ENCODE results near the gene DNAJC8. TPM values are rescaled to one million over a fixed set of nuclear protein-coding genes. Genes with fewer than 3 reads are reported as not detected.

The DNAJC8 gene
- total and polyA plus RNA-seq, 4 experiments from 2014 or later: 71.5 to 199 (median 113) TPM

- peak overlapping the region in 1 of 7 donors; percentile 50 for H3K27ac Mint-ChIP-seq
- Histone ChIP-seq H3K27me3 (ENCODE audit: insufficient read depth, low read length) (no peaks in the 10 kb centered on the region), H3K4me1 (ENCODE audit: insufficient read depth, low read length) (no peaks in the 10 kb centered on the region), H3K9me3 (ENCODE audit: control insufficient read depth in 1 of 2, low read length in 2 of 2) (no peaks in the 10 kb centered on the region), H3K27ac (ENCODE audit: low read depth, low read length) (no peak overlapping the region), H3K4me3 (ENCODE audit: low read length in 2 of 2) (no peak overlapping the region), H3K36me3 (ENCODE audit: insufficient read depth, low read length) (peaks cover 23% of the 10 kb centered on the region)
- ChIA-PET CTCF (ENCODE audit: partially characterized antibody) (interaction anchor here (1.7 to 1.9 kb wide), 2 partner anchors 22 to 25 kb away, joined by 5 read pairs; no protein-coding TSS in a partner anchor), POLR2A (ENCODE audit: partially characterized antibody) (interaction anchor here (0.6 to 1.0 kb wide), 2 partner anchors 14 to 1660 kb away, joined by 3 read pairs; partner anchors contain the start of gene SESN2)
- H3K9me3 Mint-ChIP-seq: no peaks in the 10 kb centered on the region
- intact Hi-C loops (cut with micrococcal nuclease): no loop called here
- H3K4me3 Mint-ChIP-seq: no peak overlapping the region
- H3K4me1 Mint-ChIP-seq: peaks cover 0 to 3% (median under 1%) of the 10 kb centered on the region in 4 donors
- no peak for DNase-seq
- H3K27me3 Mint-ChIP-seq: no peaks in the 10 kb centered on the region
- peaks cover 24 to 39% of the 10 kb centered on the region in 2 donors for H3K36me3 Mint-ChIP-seq
Measured at GRCh38 chr1:28273216-28273860, 40.5 kb upstream of the DNAJC8 start.

GRCh38 chr1:28272215-28272852 lies 39.5 kb upstream of the DNAJC8 start:
- no peak overlapping the region for H3K4me3 Mint-ChIP-seq
- Histone ChIP-seq H3K4me1 (ENCODE audit: insufficient read depth, low read length) (no peaks in the 10 kb centered on the region), H3K27me3 (ENCODE audit: insufficient read depth, low read length) (no peaks in the 10 kb centered on the region), H3K4me3 (ENCODE audit: low read length in 2 of 2) (no peak overlapping the region), H3K9me3 (ENCODE audit: control insufficient read depth in 1 of 2, low read length in 2 of 2) (no peaks in the 10 kb centered on the region), H3K36me3 (ENCODE audit: insufficient read depth, low read length) (peaks cover 23% of the 10 kb centered on the region), H3K27ac (ENCODE audit: low read depth, low read length) (no peak overlapping the region)
- CTCF ChIA-PET (ENCODE audit: partially characterized antibody): interaction anchor here (1.7 to 1.9 kb wide), 2 partner anchors 23 to 24 kb away, joined by 5 read pairs; no protein-coding TSS in a partner anchor
- no peaks in the 10 kb centered on the region for H3K9me3 Mint-ChIP-seq
- no peak for DNase-seq
- H3K36me3 Mint-ChIP-seq: peaks cover 16 to 32% of the 10 kb centered on the region in 2 donors
- POLR2A ChIA-PET (ENCODE audit: partially characterized antibody): no interaction called here
- H3K27me3 Mint-ChIP-seq: no peaks in the 10 kb centered on the region
- intact Hi-C loops (cut with micrococcal nuclease): no loop called here
- peaks cover 0 to 7% (median 3%) of the 10 kb centered on the region in 4 donors for H3K4me1 Mint-ChIP-seq
- no peak overlapping the region for H3K27ac Mint-ChIP-seq

- Mint-ChIP-seq H3K4me1 (peaks cover 2 to 17% (median 8%) of the 10 kb centered on the region in 4 donors), H3K27ac (peak overlapping the region in 3 of 7 donors; percentile 13 to 76 (median 24)), H3K27me3 (no peaks in the 10 kb centered on the region), H3K9me3 (peaks cover 0 to 2% (median 0%) of the 10 kb centered on the region in 8 donors), H3K4me3 (no peak overlapping the region), H3K36me3 (peaks cover 10 to 23% of the 10 kb centered on the region in 2 donors)
- peaks cover 19% of the 10 kb centered on the region for H3K36me3 ChIP-seq (ENCODE audit: insufficient read depth, low read length)
- no peaks in the 10 kb centered on the region for H3K4me1 ChIP-seq (ENCODE audit: insufficient read depth, low read length)
- intact Hi-C loops (cut with micrococcal nuclease): no loop called here
- H3K27me3 ChIP-seq (ENCODE audit: insufficient read depth, low read length): no peaks in the 10 kb centered on the region
- no peak for DNase-seq
- POLR2A ChIA-PET (ENCODE audit: partially characterized antibody): interaction anchor here (0.6 to 1.5 kb wide), 2 partner anchors 8 to 10 kb away, joined by 3 read pairs; partner anchors contain the start of gene SESN2
- no peak overlapping the region for H3K27ac ChIP-seq (ENCODE audit: low read depth, low read length)
- H3K9me3 ChIP-seq (ENCODE audit: control insufficient read depth in 1 of 2, low read length in 2 of 2): no peaks in the 10 kb centered on the region
- H3K4me3 ChIP-seq (ENCODE audit: low read length in 2 of 2): no peak overlapping the region
- CTCF ChIA-PET (ENCODE audit: partially characterized antibody): interaction anchor here (0.7 to 1.6 kb wide), 3 partner anchors 10 to 715 kb away, joined by 3 to 5 read pairs (median 3); no protein-coding TSS in a partner anchor
Measured at GRCh38 chr1:28269529-28269928, 36.7 kb upstream of the DNAJC8 start.

- DNase-seq: no peak
- Histone ChIP-seq H3K27ac (ENCODE audit: low read depth, low read length) (no peak overlapping the region), H3K4me1 (ENCODE audit: insufficient read depth, low read length) (no peaks in the 10 kb centered on the region), H3K27me3 (ENCODE audit: insufficient read depth, low read length) (no peaks in the 10 kb centered on the region), H3K36me3 (ENCODE audit: insufficient read depth, low read length) (peaks cover 10% of the 10 kb centered on the region), H3K4me3 (ENCODE audit: low read length in 2 of 2) (no peak overlapping the region), H3K9me3 (ENCODE audit: control insufficient read depth in 1 of 2, low read length in 2 of 2) (no peaks in the 10 kb centered on the region)
- peaks cover 3 to 12% of the 10 kb centered on the region in 2 donors for H3K36me3 Mint-ChIP-seq
- peaks cover 5 to 20% (median 12%) of the 10 kb centered on the region in 4 donors for H3K4me1 Mint-ChIP-seq
- H3K27ac Mint-ChIP-seq: peak overlapping the region in 4 of 7 donors; percentile 2 to 28 (median 14)
- intact Hi-C loops (cut with micrococcal nuclease): no loop called here
- H3K27me3 Mint-ChIP-seq: no peaks in the 10 kb centered on the region
- peaks cover 0 to 2% (median 0%) of the 10 kb centered on the region in 8 donors for H3K9me3 Mint-ChIP-seq
- CTCF ChIA-PET (ENCODE audit: partially characterized antibody): interaction anchor here (2.0 kb wide), 1 partner anchor 19 kb away, joined by 7 read pairs; no protein-coding TSS in a partner anchor
- POLR2A ChIA-PET (ENCODE audit: partially characterized antibody): no interaction called here
- H3K4me3 Mint-ChIP-seq: peak overlapping the region in 1 of 8 donors; percentile 66
Measured at GRCh38 chr1:28267633-28268032, 34.8 kb upstream of the DNAJC8 start.

GRCh38 chr1:28266920-28267322 lies 34.1 kb upstream of the DNAJC8 start:
- no peak overlapping the region for H3K27ac ChIP-seq (ENCODE audit: low read depth, low read length)
- peaks cover 5 to 20% (median 12%) of the 10 kb centered on the region in 4 donors for H3K4me1 Mint-ChIP-seq
- no peaks in the 10 kb centered on the region for H3K27me3 Mint-ChIP-seq
- H3K27me3 ChIP-seq (ENCODE audit: insufficient read depth, low read length): no peaks in the 10 kb centered on the region
- H3K9me3 Mint-ChIP-seq: peaks cover 0 to 2% (median 0%) of the 10 kb centered on the region in 8 donors
- H3K36me3 ChIP-seq (ENCODE audit: insufficient read depth, low read length): peaks cover 7% of the 10 kb centered on the region
- H3K4me1 ChIP-seq (ENCODE audit: insufficient read depth, low read length): peaks cover 4% of the 10 kb centered on the region
- H3K9me3 ChIP-seq (ENCODE audit: control insufficient read depth in 1 of 2, low read length in 2 of 2): no peaks in the 10 kb centered on the region
- no peak overlapping the region for H3K4me3 Mint-ChIP-seq
- DNase-seq: no peak
- H3K36me3 Mint-ChIP-seq: peaks cover 3 to 12% of the 10 kb centered on the region in 2 donors
- intact Hi-C loops (cut with micrococcal nuclease): no loop called here
- POLR2A ChIA-PET (ENCODE audit: partially characterized antibody): interaction anchor here (0.8 to 14.4 kb wide), 3 partner anchors 11 to 35 kb away, joined by 3 to 179 read pairs (median 3); no protein-coding TSS in a partner anchor
- peak overlapping the region in 1 of 7 donors; percentile 84 for H3K27ac Mint-ChIP-seq
- CTCF ChIA-PET (ENCODE audit: partially characterized antibody): interaction anchor here (1.4 to 2.0 kb wide), 2 partner anchors 15 to 18 kb away, joined by 3 to 7 read pairs; no protein-coding TSS in a partner anchor
- H3K4me3 ChIP-seq (ENCODE audit: low read length in 2 of 2): no peak overlapping the region

- H3K4me1 Mint-ChIP-seq: peaks cover 15 to 30% (median 21%) of the 10 kb centered on the region in 4 donors
- peaks cover 3% of the 10 kb centered on the region for H3K36me3 ChIP-seq (ENCODE audit: insufficient read depth, low read length)
- peaks cover 0 to 5% of the 10 kb centered on the region in 2 donors for H3K36me3 Mint-ChIP-seq
- ChIA-PET CTCF (ENCODE audit: partially characterized antibody) (interaction anchor here (1.4 to 2.0 kb wide), 2 partner anchors 13 to 17 kb away, joined by 3 to 7 read pairs; no protein-coding TSS in a partner anchor), POLR2A (ENCODE audit: partially characterized antibody) (interaction anchor here (1.5 to 14.4 kb wide), 2 partner anchors 9 to 19 kb away, joined by 5 to 179 read pairs; no protein-coding TSS in a partner anchor)
- no peak overlapping the region for H3K27ac ChIP-seq (ENCODE audit: low read depth, low read length)
- no peaks in the 10 kb centered on the region for H3K9me3 ChIP-seq (ENCODE audit: control insufficient read depth in 1 of 2, low read length in 2 of 2)
- no peaks in the 10 kb centered on the region for H3K27me3 ChIP-seq (ENCODE audit: insufficient read depth, low read length)
- H3K4me3 Mint-ChIP-seq: no peak overlapping the region
- no peaks in the 10 kb centered on the region for H3K27me3 Mint-ChIP-seq
- peaks cover 0 to 2% (median 0%) of the 10 kb centered on the region in 8 donors for H3K9me3 Mint-ChIP-seq
- intact Hi-C loops (cut with micrococcal nuclease): no loop called here
- no peak overlapping the region for H3K4me3 ChIP-seq (ENCODE audit: low read length in 2 of 2)
- no peak for DNase-seq
- H3K27ac Mint-ChIP-seq: peak overlapping the region in 2 of 7 donors; percentile 14 to 47
- peaks cover 16% of the 10 kb centered on the region for H3K4me1 ChIP-seq (ENCODE audit: insufficient read depth, low read length)
Measured at GRCh38 chr1:28265577-28265976, 32.7 kb upstream of the DNAJC8 start.

Data from CD4-positive, alpha-beta memory T cell (primary cell).